Measurements from ENCODE around the gene MYL3.

The MYL3 gene

GRCh38 chr3:46882377-46883053 lies 19.3 kb upstream of the MYL3 start:
- no peak for DNase-seq

- DNase-seq: peak; percentile 13
These were observed 18.5 kb upstream of the MYL3 start for GRCh38 chr3:46881596-46882376.

DNA sequence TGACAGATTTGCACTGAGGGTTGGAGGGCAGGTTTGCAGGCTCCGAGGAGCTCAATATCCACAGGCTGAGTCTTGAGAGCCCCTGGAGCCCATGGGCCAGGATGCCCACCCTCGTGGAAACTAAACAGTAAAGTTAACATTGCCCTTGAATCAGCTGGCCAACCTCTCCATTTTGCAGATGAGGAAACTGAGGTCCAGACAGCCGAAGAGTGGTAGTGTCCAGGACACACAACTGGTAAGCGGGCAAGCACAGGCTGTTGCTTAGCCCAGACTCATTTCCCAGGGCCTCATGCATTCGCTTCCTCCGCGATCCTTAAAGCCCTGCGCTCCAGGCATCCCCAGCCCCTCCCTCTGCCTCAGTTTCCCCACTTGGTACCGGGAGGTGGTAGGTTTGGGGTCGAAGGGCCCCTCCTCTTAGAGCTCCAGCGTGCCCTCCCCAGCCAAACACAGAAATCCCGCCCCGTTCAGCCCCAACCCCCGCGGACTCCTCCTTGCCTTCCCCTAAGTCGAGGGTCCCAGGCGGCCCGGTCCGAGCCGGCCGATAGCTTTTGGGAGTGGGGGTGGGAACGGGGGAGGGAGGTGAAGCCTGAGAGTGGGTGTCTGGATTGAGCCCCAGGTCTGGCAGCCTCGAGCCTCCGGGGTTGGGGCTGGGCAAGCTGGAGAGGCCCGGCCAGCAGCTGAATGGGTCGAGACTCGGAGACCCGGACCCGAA lies 17.8 kb upstream of the MYL3 start:
- DNase-seq: no peak

DNA sequence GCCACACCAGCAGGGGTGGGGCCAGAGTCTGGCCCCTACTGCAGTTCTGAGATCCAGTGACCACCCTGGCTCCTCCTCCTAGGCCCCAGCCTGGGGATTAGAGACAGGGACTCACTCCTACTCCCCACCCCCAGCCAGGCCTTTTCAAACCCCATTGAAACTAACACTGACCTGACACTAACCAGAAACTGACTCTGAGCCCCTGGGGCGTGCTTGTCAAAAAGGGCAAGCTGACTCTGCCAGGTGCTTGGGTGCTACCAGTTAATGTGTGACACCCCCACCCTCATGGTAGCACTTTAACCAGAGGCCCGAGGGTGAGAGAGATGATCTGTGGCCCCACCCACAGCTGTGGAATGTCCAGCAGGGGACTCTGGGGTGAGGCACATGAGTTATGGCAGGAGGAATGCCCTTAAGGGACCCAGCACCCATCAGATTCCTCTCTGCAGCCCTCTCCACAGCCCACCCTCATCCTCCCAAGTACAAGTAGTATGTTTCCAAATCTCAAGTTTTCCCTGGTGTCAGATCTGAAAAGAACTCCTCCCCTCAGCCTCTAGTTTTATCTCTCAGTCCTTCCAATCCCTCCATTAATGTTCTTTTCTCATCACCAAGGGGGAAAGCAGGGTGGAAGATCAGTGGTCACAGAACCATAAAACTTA lies 15.7 kb upstream of the MYL3 start:
- DNase-seq: no peak

- DNase-seq: no peak
These were observed 14.3 kb upstream of the MYL3 start, which contains the start of gene PTH1R for GRCh38 chr3:46877406-46878125. Gene PTH1R, plus strand, starts transcription at chr3:46877721. Its CDS starts 5,839 bp downstream, at chr3:46883560.

GRCh38 chr3:46876313-46877300 lies 13.4 kb upstream of the MYL3 start:
- no peak for DNase-seq

GRCh38 chr3:46875560-46875959 lies 12.3 kb upstream of the MYL3 start:
- no peak for DNase-seq

GRCh38 chr3:46874430-46874829 lies 11.2 kb upstream of the MYL3 start:
- no peak for DNase-seq

- no peak for DNase-seq
These were observed 10.3 kb upstream of the MYL3 start for GRCh38 chr3:46873521-46873920.

- no peak for DNase-seq
These were observed 8.0 kb upstream of the MYL3 start for GRCh38 chr3:46871222-46871621.

- no peak for DNase-seq
These were observed 7.4 kb upstream of the MYL3 start for GRCh38 chr3:46870651-46871050.

DNA sequence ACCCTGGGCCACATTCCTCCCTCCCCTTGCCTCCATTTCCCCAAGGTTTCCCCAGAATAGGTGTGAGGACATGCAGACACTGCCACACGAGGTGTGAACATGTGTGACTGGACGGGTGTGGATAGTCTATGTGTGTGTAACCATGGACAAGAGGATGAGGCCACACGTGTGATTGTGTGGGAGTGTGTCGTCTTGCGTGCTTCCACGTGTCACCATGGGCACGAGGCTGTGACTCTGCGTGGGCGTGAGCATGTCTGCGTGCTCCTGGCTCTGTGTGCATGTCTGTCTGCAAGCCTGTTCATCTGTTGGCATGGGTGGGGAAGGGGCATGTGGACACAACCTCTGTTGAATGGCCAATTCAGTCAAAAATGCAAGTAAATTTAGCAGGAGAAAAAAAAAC lies 6.2 kb upstream of the MYL3 start:
- no peak for DNase-seq

- no peak for DNase-seq
These were observed 5.7 kb upstream of the MYL3 start for GRCh38 chr3:46868948-46869347.

DNA sequence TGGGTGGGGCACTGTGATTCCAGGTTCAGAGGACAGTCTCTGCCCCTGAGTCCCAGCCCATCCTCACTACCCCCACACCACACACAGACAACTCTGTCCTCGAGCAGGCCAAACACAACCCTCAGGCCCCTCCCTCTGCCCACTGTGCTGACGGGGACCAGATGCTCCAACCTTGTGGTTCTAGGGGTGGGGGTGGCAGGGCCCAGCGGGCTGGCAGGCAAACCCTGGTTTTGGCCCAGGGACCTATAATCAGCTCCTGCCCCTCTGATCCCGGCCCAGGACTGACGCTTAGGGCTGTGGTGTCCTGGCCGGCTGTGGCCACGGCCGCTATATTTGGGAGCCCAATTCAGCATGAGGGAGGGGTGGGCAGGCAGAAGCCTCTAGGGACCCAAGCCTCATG lies 5.0 kb upstream of the MYL3 start:
- DNase-seq: no peak

DNA sequence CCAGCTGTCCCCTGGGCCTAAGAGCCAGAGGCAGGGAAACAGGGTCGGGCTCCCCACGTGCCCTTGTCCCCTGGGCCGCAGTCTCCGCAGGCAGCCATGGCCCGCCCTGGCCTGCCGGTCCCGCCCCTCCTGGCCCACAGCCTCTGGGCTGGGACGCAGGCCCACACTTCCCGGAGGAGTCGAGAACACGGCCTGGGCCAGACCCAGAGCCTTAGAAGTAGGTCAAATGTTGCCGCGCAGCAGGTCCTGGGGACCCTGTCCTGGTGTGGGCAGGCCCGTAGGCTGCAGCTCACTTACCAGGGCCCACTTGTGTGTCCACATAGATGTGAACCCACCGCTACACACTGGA lies 4.3 kb upstream of the MYL3 start:
- no peak for DNase-seq

DNA sequence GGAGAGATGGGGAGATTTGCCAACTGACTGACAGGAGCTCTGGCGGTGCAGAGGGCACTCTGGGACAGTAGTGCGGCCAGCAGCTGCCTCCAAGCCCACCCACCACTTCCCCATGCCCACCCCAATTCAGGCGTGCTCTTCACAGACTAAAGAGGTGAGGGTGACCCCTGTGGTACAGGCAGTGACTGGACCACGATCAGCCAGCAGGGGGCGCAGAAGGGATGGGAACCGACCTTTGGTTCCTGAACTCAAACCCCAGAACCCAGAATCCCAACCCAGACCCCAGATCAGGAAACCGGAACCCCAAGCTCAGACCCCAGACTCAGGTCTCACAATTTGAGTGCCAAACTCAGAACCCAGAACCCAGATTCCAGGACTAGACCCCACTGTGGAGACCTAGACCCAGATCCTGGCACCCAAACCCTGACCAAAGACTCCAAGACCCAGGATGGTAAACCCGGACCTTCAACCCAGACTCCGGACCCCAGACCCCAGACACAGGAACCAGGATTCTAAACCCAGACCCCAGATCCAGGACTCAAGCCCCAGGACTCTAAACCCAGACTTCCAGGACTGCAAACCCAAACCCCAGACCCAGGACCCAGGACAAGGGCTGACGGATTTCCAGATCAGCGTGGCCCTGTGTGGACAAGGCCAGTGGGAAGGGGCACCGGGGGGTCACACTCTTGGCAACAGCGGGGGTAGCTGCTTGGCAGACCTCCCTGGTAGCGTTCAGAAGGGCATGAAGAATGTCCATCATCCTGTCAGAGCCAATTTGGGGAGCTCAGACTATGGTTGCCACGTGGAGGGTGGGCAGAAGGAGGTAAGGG lies 3.7 kb upstream of the MYL3 start:
- peak; percentile 85 for DNase-seq

DNA sequence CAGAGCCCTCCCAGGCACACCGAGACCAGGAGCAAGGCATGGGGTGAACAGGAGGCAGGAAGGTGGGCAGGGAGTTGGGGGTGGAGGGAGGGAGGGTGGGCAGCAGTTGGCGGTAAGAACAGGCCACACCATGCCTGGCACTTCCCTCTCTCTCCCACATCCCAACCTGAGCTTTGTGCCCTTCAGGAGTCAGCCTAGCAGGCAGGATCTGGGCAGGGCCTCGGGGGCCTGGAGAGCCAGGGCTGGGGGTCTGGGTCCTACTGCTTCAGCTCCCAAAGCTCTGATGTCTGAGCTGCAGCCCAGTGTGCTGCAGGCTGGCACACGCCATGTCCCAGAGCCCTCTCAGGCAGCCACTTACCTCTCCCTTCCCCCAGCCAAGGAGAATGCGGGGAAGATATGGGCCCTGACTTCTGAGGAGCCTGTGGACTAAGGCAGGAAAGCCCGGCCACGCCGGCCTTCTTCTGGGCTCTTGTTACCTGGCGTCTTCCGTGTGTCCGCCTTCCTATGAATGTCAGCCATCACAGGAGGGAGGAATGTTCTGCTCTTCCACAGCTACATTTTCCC lies 2.9 kb upstream of the MYL3 start:
- no peak for DNase-seq

GRCh38 chr3:46865546-46865945 lies 2.3 kb upstream of the MYL3 start:
- DNase-seq: no peak

- no peak for DNase-seq
These were observed 1.8 kb upstream of the MYL3 start for GRCh38 chr3:46865031-46865507.
